Neural cell (in vitro differentiated cells): ENCODE measurements around the gene OTUB1.

Source experiments
- CTCF ChIP-seq: fragments of 450-650 bp; IDR thresholded peaks from 2 replicates; pipeline ENCODE4 v1.5.1; 2014; ENCODE audit warnings: antibody characterized with exemption, mild to moderate bottlenecking, moderate library complexity; ENCODE audit not compliant: poor library complexity, severe bottlenecking
- EZH2 ChIP-seq: fragments of 200-600, 300-800 bp; shearing (Covaris generic), sonication (generic); IDR thresholded peaks from 2 replicates; pipeline ENCODE4 v1.6.1; 2014; ENCODE audit warnings: antibody characterized with exemption, low read length, borderline replicate concordance, mild to moderate bottlenecking; ENCODE audit not compliant: insufficient read depth, poor library complexity, severe bottlenecking
- MXI1 ChIP-seq: fragments of 450-650 bp; conservative IDR thresholded peaks from 2 replicates; pipeline ENCODE4 v1.6.1; 2014; ENCODE audit warnings: antibody characterized with exemption, mild to moderate bottlenecking; ENCODE audit not compliant: poor library complexity, severe bottlenecking
- POLR2AphosphoS5 ChIP-seq: IDR thresholded peaks from 2 replicates; pipeline ENCODE4 v1.6.1; 2012
- REST ChIP-seq: IDR thresholded peaks from 2 replicates; pipeline ENCODE4 v1.6.1; 2012; ENCODE audit warnings: borderline replicate concordance

GRCh38 chr11:63997801-63998337 is 11.6 kb downstream of the OTUB1 start:
- no peak for TF ChIP-seq POLR2AphosphoS5
- no peak for TF ChIP-seq EZH2
- no peak for TF ChIP-seq MXI1
- no peak for TF ChIP-seq CTCF
- TF ChIP-seq REST = no peak
